ENCODE results near the gene SLC35B3. TPM values are rescaled to one million over a fixed set of nuclear protein-coding genes. Genes with fewer than 3 reads are reported as not detected.

SLC35B3 gene
- total and polyA plus RNA-seq, 9 of the 15 experiments (the other 6 are each of a cell fraction or from before 2014, with no cell fraction given), result 7.6 to 19.1 (median 11.3) TPM

GRCh38 chr6:8435093-8435844 is at the start of gene SLC35B3 (continued):
- TF ChIP-seq FOXO4 (CRISPR knock-in tag; IDR thresholded peaks at IDR 0.05) (no peak), ZNF274 (IDR thresholded peaks at IDR 0.05; ENCODE audit: borderline replicate concordance, low read depth, low read length) (no peak), HES1 (IDR thresholded peaks at IDR 0.05; ENCODE audit: low read depth) (no peak), ZNF79 (CRISPR knock-in tag; IDR thresholded peaks at IDR 0.05; ENCODE audit: low read depth) (0 out of 2 replicates have a peak, but pooled peaks have one; percentile 20), YY1 (IDR thresholded peaks at IDR 0.05; ENCODE audit: borderline replicate concordance in 1 of 3, control insufficient read depth in 1 of 3, extremely low read depth in 1 of 3, insufficient read depth in 3 of 3, insufficient read length in 1 of 3, insufficient replicate concordance in 2 of 3, low read depth in 1 of 3, low read length in 2 of 3) (peak in 2 of 3 experiments; percentile 64 to 81), ZNF75A (CRISPR knock-in tag; IDR thresholded peaks at IDR 0.05) (no peak), BRD9 (IDR thresholded peaks at IDR 0.05; ENCODE audit: low read depth, partially characterized antibody) (peak; percentile 43), PHB2 (IDR thresholded peaks at IDR 0.05; ENCODE audit: low read depth) (no peak), PML (IDR thresholded peaks at IDR 0.05; ENCODE audit: low read length) (peak; percentile 43; the same call in 1 of the 2 replicates), HDAC1 (IDR thresholded peaks at IDR 0.05) (peak in 1 of 2 experiments; percentile 94; a peak in 2 of 4 replicates), ZKSCAN1 (IDR thresholded peaks at IDR 0.05; ENCODE audit: low read depth, low read length) (no peak), TARDBP (IDR thresholded peaks at IDR 0.05) (no peak; the same call in 1 of the 2 replicates), MCM7 (IDR thresholded peaks at IDR 0.05) (no peak), TSC22D4 (tag; IDR thresholded peaks at IDR 0.05) (no peak), POLR2H (tag; IDR thresholded peaks at IDR 0.05; ENCODE audit: low read depth) (peak; percentile 81), GTF2E2 (tag; IDR thresholded peaks at IDR 0.05) (no peak; the same call in 1 of the 2 replicates), NCOA1 (IDR thresholded peaks at IDR 0.05; ENCODE audit: low read depth) (peak; percentile 7; the same call in 1 of the 2 replicates), RB1 (IDR thresholded peaks at IDR 0.05; ENCODE audit: low read depth) (peak; percentile 70), TFAP4 (CRISPR knock-in tag; IDR thresholded peaks at IDR 0.05; ENCODE audit: borderline replicate concordance) (peak; percentile 73; the same call in 1 of the 2 replicates), SUPT5H (IDR thresholded peaks at IDR 0.05) (peak; percentile 96), VEZF1 (CRISPR knock-in tag; IDR thresholded peaks at IDR 0.05) (peak; percentile 57), SMAD3 (CRISPR knock-in tag; conservative IDR thresholded peaks at IDR 0.05) (0 out of 2 replicates have a peak, but pooled peaks have one; percentile 13), PCBP2 (IDR thresholded peaks at IDR 0.05; ENCODE audit: low read depth, low read length, poor library complexity, severe bottlenecking) (no peak), MYC (IDR thresholded peaks at IDR 0.05; ENCODE audit: low read depth, low read length) (peak; percentile 52; the same call in 1 of the 2 replicates), MYC (CRISPR knock-in tag; IDR thresholded peaks at IDR 0.05; ENCODE audit: borderline replicate concordance, low read depth) (no peak)

Data from K562 (cell line).